ENCODE data around the gene CFAP52.
"Not testable (repeated sequence)": the region's sequence is repeated elsewhere in the genome, so short reads cannot be mapped to it uniquely, and the experiment has no call there.

Gene CFAP52, protein sequence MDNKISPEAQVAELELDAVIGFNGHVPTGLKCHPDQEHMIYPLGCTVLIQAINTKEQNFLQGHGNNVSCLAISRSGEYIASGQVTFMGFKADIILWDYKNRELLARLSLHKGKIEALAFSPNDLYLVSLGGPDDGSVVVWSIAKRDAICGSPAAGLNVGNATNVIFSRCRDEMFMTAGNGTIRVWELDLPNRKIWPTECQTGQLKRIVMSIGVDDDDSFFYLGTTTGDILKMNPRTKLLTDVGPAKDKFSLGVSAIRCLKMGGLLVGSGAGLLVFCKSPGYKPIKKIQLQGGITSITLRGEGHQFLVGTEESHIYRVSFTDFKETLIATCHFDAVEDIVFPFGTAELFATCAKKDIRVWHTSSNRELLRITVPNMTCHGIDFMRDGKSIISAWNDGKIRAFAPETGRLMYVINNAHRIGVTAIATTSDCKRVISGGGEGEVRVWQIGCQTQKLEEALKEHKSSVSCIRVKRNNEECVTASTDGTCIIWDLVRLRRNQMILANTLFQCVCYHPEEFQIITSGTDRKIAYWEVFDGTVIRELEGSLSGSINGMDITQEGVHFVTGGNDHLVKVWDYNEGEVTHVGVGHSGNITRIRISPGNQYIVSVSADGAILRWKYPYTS

DNA sequence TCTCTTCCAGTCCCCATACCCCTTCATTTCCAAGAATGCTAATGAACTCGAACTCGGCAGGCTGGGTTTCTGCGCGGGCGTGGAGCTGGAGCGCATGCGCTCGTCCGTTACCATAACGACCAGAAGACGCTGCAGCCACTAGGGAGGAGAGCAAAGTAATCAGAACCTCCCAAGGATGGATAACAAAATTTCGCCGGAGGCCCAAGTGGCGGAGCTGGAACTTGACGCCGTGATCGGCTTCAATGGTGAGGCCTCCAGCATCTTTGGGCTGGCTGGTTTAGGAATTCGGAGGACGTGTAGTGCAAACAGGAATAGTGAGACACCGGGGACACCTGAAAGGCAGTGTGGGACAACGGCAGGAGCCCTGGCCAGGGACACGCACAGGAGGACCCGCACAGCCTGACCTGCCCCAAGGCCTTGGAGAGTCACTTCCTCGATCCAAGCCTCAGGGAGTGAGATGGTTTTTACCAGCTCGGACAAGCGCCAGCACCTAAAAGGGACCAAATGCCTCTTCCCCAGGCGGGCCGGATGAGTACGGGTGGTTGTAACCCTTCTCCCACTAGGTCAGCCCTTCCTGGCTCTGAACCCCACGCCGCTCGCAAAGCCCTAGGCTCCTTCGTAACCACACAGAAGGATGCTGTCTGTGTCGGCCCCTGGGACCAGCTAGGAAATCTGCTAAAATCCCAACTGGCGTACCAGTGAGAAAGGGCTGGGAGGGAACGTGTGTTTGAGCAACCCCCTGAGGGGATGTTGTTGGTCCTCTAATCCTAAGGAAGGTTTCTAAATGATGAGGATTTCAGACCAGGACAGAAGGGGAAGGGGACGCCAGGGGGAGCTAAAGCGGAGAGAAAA lies at the start of gene CFAP52:
Gene CFAP52 (plus strand): TSS at position 122 of the 852 bp plus-strand sequence. CDS start 54 bp downstream, at position 176.
- peak; percentile 65 to 67 for DNase-seq (ENCODE audit: low read depth in 2 of 2)

DNA sequence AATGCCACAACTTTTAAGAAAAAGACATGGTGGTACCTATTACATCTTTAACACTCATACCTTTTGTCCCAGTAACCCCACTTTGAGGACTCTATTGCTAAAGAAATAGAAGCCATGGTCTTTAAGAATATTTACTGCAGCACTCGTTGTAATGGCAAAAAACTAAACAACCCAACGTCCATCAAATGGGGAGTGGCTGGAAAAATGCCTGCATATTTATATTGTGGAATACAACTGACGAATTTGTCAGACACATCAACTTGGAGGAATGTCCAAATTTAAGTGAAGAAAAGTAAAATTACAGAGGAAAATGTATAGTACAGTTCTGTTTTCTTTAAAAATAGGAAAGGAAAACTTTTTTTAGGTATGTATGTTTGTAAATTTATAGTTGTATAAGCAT lies 48.7 kb upstream of the CFAP52 start:
- DNase-seq (ENCODE audit: low read depth in 2 of 2): no peak

DNA sequence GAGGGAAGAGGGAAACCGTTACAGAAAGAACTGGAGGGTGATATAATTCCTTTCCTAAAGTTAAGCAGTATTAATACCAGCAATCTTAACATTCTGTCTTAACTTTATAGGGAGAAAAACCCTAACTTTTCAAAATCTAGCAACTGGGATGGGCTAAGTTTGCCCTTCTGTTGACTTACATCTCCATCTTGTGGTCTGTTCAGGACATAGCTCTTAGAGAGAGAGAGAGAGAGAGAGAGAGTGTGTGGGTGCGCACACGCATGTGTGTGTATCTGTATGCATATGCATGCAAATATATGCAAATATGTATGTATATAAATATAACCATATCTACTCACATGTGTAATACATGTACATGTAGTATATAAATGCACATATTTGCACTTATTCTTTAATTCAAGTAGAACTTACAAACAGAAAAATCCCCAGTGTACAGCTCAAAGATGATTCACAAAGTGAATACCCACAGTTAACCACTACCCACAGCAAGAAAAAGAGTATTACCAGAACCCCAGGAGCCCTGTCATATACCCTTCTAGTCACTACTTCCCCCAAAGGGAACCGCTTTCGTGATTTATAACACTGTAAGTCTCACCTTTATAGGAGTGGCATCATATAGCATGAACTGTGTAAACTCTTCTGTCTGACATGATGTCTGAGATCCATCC lies 47.3 kb upstream of the CFAP52 start:
- DNase-seq (ENCODE audit: low read depth in 2 of 2): no peak

DNA sequence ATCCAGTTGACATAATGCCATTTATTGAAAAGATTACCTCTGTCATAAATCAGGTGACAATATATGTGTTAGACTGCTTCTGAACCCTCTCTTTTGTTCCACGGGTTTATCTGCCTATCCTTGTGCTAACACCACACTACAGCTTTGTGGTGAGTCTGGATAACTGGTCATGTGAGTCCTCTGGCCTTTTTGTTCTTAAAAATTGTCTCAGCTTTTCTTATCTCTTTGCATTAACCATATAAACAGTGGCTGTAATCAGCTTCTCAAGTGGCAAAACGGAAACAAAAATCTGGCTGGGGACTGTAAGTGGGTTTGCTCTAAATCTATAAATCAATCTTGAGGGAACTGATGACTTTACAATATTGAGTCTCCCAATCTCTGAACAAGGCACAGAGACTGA lies 45.4 kb upstream of the CFAP52 start:
- no peak for DNase-seq (ENCODE audit: low read depth in 2 of 2)

DNA sequence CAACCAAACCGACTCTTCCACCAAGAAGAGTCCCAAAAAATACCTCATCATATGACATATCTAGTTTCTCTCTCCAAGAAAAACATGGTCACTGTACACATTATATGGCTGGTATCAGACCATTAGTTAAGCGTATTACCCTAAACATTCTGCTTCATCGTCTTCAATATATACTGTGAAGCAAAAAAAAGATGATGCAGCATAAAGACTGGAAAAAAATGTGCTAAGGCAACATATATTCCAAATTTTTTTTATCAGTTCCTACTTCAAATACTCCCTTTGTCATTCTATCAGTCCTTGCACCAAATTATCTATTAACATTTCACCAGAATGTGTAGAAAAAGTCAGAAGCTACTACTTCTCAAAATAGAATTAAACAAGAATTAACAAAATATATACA lies 43.7 kb upstream of the CFAP52 start:
- no peak for DNase-seq (ENCODE audit: low read depth in 2 of 2)

DNA sequence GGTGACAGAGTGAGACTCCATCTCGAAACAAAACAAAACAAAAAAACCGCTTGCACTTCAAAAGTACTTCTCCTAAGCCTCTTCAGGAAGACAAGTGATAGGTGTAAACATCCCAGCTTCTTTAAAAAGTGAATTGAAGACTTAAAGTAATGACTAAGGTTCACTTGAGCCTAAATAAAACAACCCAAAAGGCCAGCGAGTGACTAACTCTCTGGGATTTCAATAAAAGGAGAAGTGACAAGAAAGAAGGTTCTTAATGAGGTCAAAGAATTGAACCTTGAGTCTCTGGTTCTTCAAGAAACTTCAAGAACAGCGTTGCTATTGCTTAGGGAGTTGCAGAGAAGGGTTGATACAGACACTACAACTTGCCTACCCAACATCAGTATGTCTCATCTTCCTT lies 43.0 kb upstream of the CFAP52 start:
- no peak for DNase-seq (ENCODE audit: low read depth in 2 of 2)

DNA sequence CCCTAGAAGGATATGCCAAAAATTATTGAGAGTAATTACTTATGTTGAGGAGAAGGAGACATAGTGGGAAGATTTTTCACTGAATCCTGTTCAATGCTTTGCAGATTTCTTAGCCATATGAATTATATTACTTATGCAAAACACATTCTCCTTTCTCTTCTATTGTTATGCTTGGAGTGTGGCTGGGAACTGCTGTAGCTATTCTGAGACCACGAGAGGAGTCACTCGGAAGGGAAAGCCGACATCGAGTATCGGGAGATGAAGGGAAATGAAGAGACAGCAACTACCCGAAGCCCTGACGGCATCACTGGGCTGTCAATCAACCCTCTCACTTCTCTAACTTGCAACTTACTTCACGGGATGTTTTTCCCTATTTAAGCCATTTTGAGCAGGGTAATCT lies 40.4 kb upstream of the CFAP52 start:
- no peak for DNase-seq (ENCODE audit: low read depth in 2 of 2)

DNA sequence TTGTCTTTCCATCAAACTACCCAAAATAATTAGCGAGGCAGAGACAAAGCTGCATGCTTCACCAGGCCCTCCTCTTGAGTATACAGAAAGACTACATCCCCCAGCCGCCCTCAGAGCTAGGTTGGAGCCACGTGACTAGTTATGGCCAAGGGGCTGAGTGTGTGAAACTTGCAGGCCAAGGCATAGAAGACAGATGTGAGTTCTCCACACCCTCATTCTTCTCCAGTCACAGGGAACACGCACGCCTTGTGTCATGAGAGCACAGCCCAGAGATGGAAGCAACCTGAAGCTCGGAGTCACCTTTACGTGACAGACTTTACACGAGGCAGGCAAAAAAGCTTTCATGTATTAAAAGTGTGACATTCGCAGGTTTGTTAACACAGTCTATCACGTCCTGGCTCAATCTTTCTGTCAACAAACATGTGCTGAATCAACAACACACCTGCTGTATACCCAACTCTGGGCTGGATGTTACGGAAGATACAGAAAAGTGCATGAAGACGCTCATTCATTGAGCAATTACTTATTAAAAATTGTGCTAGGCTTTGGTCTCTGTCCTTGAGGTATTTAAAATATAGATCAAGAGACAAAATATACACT lies 39.2 kb upstream of the CFAP52 start:
- no peak for DNase-seq (ENCODE audit: low read depth in 2 of 2)

DNA sequence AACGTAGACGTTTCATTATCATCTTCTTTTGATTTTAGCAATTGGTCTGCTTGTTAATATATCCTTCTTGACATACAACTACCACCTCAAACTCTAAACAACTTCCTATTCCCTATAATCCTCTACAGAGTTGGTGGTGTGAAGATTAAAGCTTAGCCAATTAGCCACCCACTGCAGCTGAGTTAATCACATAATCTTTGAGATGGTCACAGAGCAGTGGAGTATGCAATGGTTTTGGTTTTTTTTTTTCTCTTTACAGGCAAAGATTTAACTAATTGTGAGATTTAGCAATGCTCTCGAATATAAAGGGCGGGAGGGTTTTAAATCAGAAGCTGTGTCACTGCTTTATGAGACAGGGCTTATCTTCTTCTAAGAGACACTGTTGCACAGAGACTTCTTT lies 37.8 kb upstream of the CFAP52 start:
- no peak for DNase-seq (ENCODE audit: low read depth in 2 of 2)

DNA sequence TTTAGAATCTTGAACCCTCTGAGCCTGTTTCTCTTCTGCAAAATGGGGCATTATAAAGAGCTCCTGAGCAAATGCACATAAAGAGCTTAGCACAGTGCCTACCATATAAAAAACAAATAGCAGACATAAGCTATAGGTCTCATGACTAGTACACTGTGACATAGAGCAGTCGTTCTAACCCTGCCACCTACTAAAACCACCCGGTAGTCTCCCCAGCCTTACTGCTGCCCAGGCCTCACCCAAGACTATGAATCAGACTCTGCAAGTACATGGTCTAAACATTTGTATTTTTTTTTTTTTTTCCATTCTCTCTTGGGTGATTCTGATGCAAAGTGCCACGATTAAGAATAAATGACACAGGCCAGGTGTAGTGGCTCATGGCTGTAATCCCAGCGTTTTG lies 34.7 kb upstream of the CFAP52 start:
- no peak for DNase-seq (ENCODE audit: low read depth in 2 of 2)

DNA sequence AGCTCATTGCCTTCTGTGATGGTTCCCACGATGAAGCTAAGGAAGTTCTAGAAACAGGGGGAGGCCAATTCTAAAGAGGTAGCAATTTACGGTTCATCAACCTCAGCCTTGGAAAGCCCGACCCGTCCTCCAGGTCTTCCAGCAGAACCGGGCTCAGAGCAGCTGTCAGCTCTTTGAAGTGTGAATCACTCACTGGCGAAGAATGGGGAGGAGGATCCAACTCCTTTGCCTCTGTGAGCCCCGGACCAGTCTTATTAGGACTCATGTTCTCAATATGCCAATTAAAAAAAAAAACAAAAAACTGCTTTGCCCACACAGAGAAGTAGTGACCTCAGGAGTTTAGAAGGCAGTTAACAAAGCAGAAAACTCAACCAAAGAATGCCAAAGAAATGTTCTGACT lies 32.2 kb upstream of the CFAP52 start:
- DNase-seq (ENCODE audit: low read depth in 2 of 2): no peak

DNA sequence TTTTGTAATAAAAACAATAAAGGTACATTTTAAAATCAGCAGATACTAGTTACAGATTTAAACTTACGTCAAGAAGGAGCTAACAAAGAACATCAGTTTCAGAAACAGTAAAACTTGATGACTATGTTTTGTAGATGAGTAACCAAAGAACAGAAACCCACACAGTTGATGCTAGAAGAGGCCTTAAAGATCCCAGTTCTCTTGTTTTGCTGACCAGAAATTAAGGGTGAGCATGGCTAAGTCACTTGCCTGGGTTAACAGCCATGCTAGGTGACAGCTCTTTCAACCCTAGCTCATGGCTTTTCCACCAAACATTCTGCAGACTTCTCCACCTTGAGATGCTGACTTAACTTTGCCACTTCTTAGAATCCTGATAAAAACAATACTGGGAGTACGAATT lies 27.2 kb upstream of the CFAP52 start:
- DNase-seq (ENCODE audit: low read depth in 2 of 2): no peak

DNA sequence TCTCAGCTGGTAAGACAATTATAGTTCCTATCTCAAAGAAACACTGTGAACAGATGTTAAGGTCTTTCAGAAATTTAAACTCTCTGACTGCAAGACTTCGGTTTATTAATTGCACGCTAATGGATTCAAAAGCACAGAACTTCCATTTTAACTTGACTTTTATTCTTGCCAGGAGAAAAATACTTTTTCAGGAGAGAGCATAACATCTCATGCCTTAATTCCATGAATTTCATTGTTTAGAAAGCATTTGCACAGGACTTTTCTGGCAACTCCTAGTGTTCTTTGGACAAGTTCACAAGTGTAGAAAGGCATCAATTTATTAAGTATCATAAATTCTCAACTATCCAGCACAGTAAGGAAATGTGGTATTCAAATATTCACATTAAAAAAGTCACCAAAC lies 23.3 kb upstream of the CFAP52 start:
- DNase-seq (ENCODE audit: low read depth in 2 of 2): no peak

DNA sequence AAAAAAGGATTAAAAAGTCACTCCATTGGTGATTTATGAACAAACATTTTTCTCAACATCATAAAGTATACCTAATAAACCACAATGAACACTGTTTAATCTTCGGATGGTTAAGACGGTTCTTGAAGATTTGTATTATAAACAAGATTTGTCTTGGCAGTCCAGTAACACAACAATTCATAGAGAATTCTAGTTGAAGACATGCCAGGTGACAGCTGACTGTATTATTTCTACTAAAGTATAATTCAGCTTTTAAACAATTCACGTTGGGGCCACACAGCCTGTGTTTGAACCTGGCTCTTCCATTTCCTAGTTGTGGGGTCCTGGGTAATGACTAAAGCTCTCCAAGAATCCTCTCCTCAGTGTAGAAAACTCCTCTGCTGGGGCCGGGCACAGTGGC lies 22.8 kb upstream of the CFAP52 start:
- no peak for DNase-seq (ENCODE audit: low read depth in 2 of 2)

DNA sequence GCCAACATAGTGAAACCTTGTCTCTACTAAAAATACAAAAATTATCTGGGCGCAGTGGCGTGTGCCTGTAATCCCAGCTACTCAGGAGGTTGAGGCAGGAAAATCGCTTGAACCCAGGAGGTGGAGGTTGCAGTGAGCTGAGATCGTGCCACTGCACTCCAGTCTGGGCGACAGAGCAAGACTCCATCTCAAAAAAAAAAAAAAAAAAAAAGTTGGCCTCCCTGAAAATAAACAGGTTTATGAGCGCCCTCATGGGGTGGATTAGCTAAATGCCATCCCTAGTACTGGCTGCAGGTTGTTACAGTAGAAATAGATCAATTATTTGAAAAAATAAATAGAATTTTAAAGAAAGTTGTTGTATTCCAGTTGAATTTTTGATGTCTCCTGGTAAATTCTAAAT lies 21.7 kb upstream of the CFAP52 start:
- DNase-seq (ENCODE audit: low read depth in 2 of 2): peak; percentile 29 to 37

DNA sequence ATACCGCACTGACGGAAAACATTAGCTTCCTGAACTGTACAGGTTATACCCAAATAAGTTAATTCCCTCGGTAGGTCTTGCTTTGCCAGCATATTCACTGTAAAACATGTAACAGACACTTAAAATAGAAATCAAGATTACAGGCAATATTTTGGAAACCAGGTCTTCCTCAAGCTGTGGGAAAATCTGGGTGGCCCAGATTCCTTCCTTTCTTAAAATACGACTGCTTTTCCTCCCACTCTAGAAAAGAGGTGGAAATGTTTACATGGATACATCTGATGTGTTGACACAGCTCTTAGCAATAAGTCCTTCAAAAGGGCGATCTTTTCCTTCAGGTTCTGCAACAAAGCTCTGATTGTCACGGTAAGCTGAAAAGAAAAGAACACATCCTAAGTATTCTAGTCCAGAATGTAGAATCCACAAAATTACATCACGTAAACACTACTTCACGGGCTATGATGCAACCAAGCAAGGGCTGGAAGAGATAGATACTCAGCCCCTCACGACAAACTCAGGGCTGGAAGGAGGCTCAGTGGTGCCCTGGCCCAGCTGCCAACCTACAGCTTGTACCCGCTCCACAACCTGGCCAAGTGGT lies 19.2 kb upstream of the CFAP52 start:
- DNase-seq (ENCODE audit: low read depth in 2 of 2): no peak

DNA sequence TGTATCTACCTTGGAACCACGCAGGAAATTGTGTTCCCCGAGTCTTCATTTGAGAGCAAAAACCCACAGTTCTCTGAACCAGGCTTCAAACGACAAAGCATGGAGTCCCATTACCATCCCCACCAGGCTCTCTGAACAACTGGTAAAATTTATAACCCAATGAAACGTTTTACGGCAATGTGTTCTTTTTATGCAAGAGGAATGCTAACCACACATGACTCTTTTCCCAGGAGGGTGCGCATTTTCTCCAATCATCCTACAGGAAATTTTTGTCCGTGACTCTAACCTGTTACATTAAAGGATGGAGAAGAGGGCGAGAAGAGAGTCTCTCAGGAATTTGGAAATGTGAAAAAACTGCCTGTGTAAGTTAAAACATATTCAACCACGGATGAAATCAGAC lies 18.6 kb upstream of the CFAP52 start:
- DNase-seq (ENCODE audit: low read depth in 2 of 2): no peak

DNA sequence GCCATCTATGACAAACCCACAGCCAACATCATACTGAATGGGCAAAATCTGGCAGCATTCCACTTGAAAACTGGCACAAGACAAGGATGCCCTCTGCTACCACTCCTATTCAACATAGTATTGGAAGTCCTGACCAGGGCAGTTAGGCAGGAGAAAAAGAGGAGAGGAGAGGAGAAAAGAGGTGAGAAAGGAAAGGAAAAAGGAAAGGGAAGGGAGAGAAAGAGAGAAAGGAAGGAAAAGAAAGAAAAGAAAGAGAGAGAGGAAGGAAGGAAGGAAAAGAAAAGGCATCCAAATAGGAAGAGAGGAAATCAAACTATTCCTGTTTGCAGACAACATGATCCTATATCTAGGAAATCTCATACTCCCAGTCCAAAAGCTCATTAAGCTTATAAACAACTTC lies 12.3 kb upstream of the CFAP52 start:
- no peak for DNase-seq (ENCODE audit: low read depth in 2 of 2)

DNA sequence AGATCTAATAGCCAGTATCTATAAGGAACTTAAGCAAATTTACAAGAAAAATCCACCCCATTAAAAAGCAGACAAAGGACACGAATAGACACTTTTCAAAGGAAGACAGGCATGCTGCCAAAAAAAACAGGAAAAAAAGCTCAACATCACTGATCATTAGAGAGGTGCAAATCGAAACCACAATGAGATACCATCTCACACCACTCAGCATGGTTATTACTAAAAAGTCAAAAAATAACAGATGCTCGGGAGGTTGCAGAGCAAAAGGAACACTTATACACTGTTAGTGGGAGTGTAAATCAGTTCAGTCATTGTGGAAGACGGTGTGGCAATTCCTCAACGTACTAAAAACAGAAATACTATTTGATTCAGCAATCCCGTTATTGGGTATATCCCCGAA lies 10.4 kb upstream of the CFAP52 start:
- no peak for DNase-seq (ENCODE audit: low read depth in 2 of 2)

DNA sequence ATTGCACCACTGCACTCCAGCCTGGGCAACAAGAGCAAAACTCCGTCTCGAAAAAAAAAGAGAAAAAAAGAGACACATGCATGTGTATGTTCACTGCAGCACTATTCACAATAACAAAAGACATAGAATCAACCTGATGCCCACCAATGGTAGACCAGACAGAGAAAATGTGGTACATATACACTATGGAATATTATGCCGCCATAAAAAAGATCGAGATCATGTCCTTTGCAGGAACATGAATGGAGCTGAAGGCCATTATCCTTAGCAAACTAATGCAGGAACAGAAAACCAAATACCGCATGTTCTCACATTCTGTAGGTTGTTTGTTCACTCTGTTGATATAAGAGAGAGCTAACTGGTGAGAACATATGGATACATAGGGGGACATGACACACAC lies 9.7 kb upstream of the CFAP52 start:
- DNase-seq (ENCODE audit: low read depth in 2 of 2): not testable (repeated sequence)

DNA sequence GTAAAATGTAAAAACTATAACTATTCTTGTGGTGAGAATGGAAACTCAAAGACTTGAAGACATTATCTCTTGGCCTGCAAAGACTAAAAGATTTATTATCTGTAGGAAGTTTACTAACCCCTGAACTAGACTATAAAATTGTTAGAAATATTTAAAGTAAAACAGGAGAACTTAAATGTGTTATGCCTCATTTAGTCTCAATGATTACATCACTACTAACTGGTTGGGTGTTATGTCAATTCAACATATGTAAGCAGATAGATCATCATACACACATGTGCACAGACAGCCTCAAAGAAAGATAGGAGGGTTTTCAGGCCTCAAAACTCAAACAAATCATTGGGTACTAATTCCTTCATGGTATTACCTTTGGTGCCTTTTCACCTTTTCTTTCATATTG lies 8.4 kb upstream of the CFAP52 start:
- no peak for DNase-seq (ENCODE audit: low read depth in 2 of 2)
